Neutrophil (primary cell): ENCODE measurements around the gene IGFBPL1.

Source experiments
- H3K27ac ChIP-seq: fragments of 200-600 bp; sonication (generic); 2 replicates; pipeline ENCODE4 v1.5.1; 2016; ENCODE audit warnings: mild to moderate bottlenecking, moderate library complexity
- H3K27me3 ChIP-seq: fragments of 200-600 bp; sonication (generic); 2 replicates; pipeline ENCODE4 v1.6.0; 2016; ENCODE audit warnings: mild to moderate bottlenecking
- H3K36me3 ChIP-seq: fragments of 200-600 bp; sonication (generic); 2 replicates; pipeline ENCODE4 v1.5.1; 2017
- H3K4me1 ChIP-seq, 2 experiments: fragments of 200-600 bp in 1 of 2; sonication (generic) in 1 of 2; 1 replicate in 1 of 2; 2 replicates in 1 of 2; pipeline versions ENCODE4 v1.5.1 to v1.6.1; 2013 to 2016; ENCODE audit warnings: low read depth in 1 of 2, low read length in 1 of 2, mild to moderate bottlenecking in 1 of 2, moderate library complexity in 1 of 2; ENCODE audit not compliant: control insufficient read depth in 1 of 2, insufficient read depth in 1 of 2
- H3K4me3 ChIP-seq, 2 experiments: fragments of 200-600 bp in 1 of 2; sonication (generic) in 1 of 2; 1 replicate in 1 of 2; 2 replicates in 1 of 2; pipeline ENCODE4 v1.5.1; 2013 to 2016; ENCODE audit warnings: low read depth in 1 of 2, low read length in 1 of 2, mild to moderate bottlenecking in 1 of 2, moderate library complexity in 1 of 2
- H3K9me3 ChIP-seq: fragments of 200-600 bp; sonication (generic); 2 replicates; pipeline ENCODE4 v1.5.1; 2016
- CTCF ChIP-seq: fragments of 200-600 bp; sonication (generic); IDR thresholded peaks from 2 replicates; pipeline ENCODE4 v1.5.1; 2016; ENCODE audit warnings: antibody characterized with exemption

Gene IGFBPL1

GRCh38 chr9:38445154-38446043 lies 21.1 kb upstream of the IGFBPL1 start:
- Histone ChIP-seq H3K4me1 (no peaks in the 10 kb centered on the region), H3K9me3 (no peaks in the 10 kb centered on the region), H3K27me3 (peaks cover 22% of the 10 kb centered on the region), H3K36me3 (no peaks in the 10 kb centered on the region), H3K4me3 (no peak overlapping the region), H3K27ac (no peak overlapping the region)
- no peak for TF ChIP-seq CTCF

- no peak overlapping the region for H3K4me3 ChIP-seq
- no peaks in the 10 kb centered on the region for H3K36me3 ChIP-seq
- no peak for TF ChIP-seq CTCF
- H3K27me3 ChIP-seq = peaks cover 24% of the 10 kb centered on the region
- no peak overlapping the region for H3K27ac ChIP-seq
- H3K9me3 ChIP-seq = no peaks in the 10 kb centered on the region
- H3K4me1 ChIP-seq = no peaks in the 10 kb centered on the region
Measured at GRCh38 chr9:38443597-38443996, 19.3 kb upstream of the IGFBPL1 start.

GRCh38 chr9:38443181-38443580 lies 18.9 kb upstream of the IGFBPL1 start:
- Histone ChIP-seq H3K9me3 (no peaks in the 10 kb centered on the region), H3K36me3 (no peaks in the 10 kb centered on the region), H3K27me3 (peaks cover 24% of the 10 kb centered on the region), H3K27ac (no peak overlapping the region), H3K4me1 (no peaks in the 10 kb centered on the region), H3K4me3 (no peak overlapping the region)
- TF ChIP-seq CTCF = no peak

- no peaks in the 10 kb centered on the region for H3K36me3 ChIP-seq
- no peak for TF ChIP-seq CTCF
- H3K4me1 ChIP-seq = peaks cover 0 to 2% of the 10 kb centered on the region in 2 experiments
- H3K27ac ChIP-seq = no peak overlapping the region
- H3K4me3 ChIP-seq = no peak overlapping the region
- H3K27me3 ChIP-seq = peaks cover 24% of the 10 kb centered on the region
- H3K9me3 ChIP-seq = no peaks in the 10 kb centered on the region
Measured at GRCh38 chr9:38442473-38443096, 18.3 kb upstream of the IGFBPL1 start.

GRCh38 chr9:38441347-38442085 lies 17.3 kb upstream of the IGFBPL1 start:
- H3K4me1 ChIP-seq = peaks cover 0 to 6% of the 10 kb centered on the region in 2 experiments
- no peak overlapping the region for H3K27ac ChIP-seq
- no peaks in the 10 kb centered on the region for H3K36me3 ChIP-seq
- peaks cover 19% of the 10 kb centered on the region for H3K27me3 ChIP-seq
- no peak overlapping the region for H3K4me3 ChIP-seq
- H3K9me3 ChIP-seq = no peaks in the 10 kb centered on the region
- TF ChIP-seq CTCF = no peak
